DMS153 (cell line): ENCODE data around the gene IQCB1.
"Not testable (repeated sequence)": the region's sequence is repeated elsewhere in the genome, so short reads cannot be mapped to it uniquely, and the experiment has no call there.

Experiments
- DNase-seq: peaks from one replicate; lab custom pipeline; 2025; lab: John Stamatoyannopoulos, UW

IQCB1 gene

GRCh38 chr3:121809249-121809648 lies 25.6 kb downstream of the IQCB1 start:
- no peak for DNase-seq

GRCh38 chr3:121803771-121804320 lies 31.0 kb downstream of the IQCB1 start:
- no peak for DNase-seq

GRCh38 chr3:121800906-121801305 lies 34.0 kb downstream of the IQCB1 start:
- DNase-seq: no peak

GRCh38 chr3:121796970-121797369 lies 37.9 kb downstream of the IQCB1 start:
- DNase-seq: peak; percentile 50

- no peak for DNase-seq
Observed at GRCh38 chr3:121794264-121794983, 40.4 kb downstream of the IQCB1 start.

GRCh38 chr3:121793078-121793477 lies 41.8 kb downstream of the IQCB1 start:
- no peak for DNase-seq

GRCh38 chr3:121786485-121786884 lies 48.4 kb downstream of the IQCB1 start:
- no peak for DNase-seq

GRCh38 chr3:121782784-121783183 lies 52.1 kb downstream of the IQCB1 start:
- DNase-seq: not testable (repeated sequence)

GRCh38 chr3:121781611-121782010 lies 53.2 kb downstream of the IQCB1 start:
- DNase-seq: no peak

GRCh38 chr3:121775095-121775494 lies 59.8 kb downstream of the IQCB1 start:
- DNase-seq: not testable (repeated sequence)

- no peak for DNase-seq
Observed at GRCh38 chr3:121769246-121769645, 65.6 kb downstream of the IQCB1 start.

GRCh38 chr3:121768452-121768851 lies 66.4 kb downstream of the IQCB1 start:
- DNase-seq: no peak

GRCh38 chr3:121759541-121760202 lies 75.2 kb downstream of the IQCB1 start:
- no peak for DNase-seq

GRCh38 chr3:121758727-121759450 lies 76.0 kb downstream of the IQCB1 start:
- no peak for DNase-seq

- no peak for DNase-seq
Observed at GRCh38 chr3:121757812-121758545, 76.9 kb downstream of the IQCB1 start.

- no peak for DNase-seq
Observed at GRCh38 chr3:121757087-121757811, 77.6 kb downstream of the IQCB1 start.

GRCh38 chr3:121752772-121753171 lies 82.1 kb downstream of the IQCB1 start:
- no peak for DNase-seq

- no peak for DNase-seq
Observed at GRCh38 chr3:121752261-121752660, 82.6 kb downstream of the IQCB1 start.

- no peak for DNase-seq
Observed at GRCh38 chr3:121750087-121750415, 84.8 kb downstream of the IQCB1 start.

- DNase-seq: peak; percentile 100
Observed at GRCh38 chr3:121749276-121750086, 85.4 kb downstream of the IQCB1 start, which contains the start of gene GOLGB1. Gene GOLGB1, minus strand, starts transcription at chr3:121749741. Its CDS starts 18,770 bp downstream, at chr3:121730971.
